ENCODE results near the gene TIMM22.

TIMM22 gene

DNA sequence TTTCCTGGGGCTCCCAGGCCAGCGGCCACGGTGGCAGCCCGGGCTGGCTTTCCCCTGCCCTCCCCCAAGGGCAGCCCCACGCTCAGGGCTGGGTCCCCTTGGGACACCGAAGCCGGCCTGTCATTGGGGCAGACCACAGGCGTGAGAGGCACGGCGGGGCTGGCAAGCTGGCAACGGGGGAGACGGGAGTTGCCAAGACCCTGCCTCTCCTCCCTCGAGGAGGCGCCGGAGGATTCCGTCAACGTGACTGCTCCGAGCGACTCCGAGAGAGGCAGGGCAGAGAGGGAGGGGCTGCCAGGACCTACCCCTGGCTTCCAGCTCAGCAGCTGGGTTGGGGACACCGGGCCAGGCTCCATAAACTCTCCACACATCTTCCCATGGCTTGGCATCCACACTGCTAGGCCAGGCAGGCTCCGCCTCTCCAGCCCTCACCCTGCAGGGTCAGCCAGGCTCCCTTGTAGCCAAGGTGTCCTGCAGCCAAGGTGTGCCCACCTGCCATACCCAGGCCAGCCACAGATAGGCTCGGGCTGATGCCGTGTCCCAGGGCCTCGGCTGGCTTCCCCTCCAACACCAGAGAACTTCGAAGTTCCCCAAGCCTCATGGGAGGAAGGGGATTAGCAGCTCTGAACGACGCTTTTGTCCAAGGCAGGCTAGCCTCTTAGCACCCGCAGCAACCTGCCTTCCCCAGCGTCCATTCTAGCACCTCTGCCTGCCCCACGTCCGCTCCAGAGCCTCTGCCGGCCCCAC, 25.5 kb downstream of the TIMM22 start:
- no peak for DNase-seq (ENCODE audit: low read depth in 2 of 2)

- DNase-seq (ENCODE audit: low read depth in 2 of 2): no peak
Observed at GRCh38 chr17:1024076-1024475, 27.1 kb downstream of the TIMM22 start.

- DNase-seq (ENCODE audit: low read depth in 2 of 2): no peak
Observed at GRCh38 chr17:1025733-1026598, 29.0 kb downstream of the TIMM22 start.

GRCh38 chr17:1026599-1026975, 29.7 kb downstream of the TIMM22 start:
- no peak for DNase-seq (ENCODE audit: low read depth in 2 of 2)

GRCh38 chr17:1027044-1027443, 30.1 kb downstream of the TIMM22 start:
- DNase-seq (ENCODE audit: low read depth in 2 of 2): no peak

GRCh38 chr17:1029196-1029921, 32.4 kb downstream of the TIMM22 start:
- no peak for DNase-seq (ENCODE audit: low read depth in 2 of 2)

GRCh38 chr17:1029922-1030644, 33.2 kb downstream of the TIMM22 start:
- DNase-seq (ENCODE audit: low read depth in 2 of 2): no peak

DNA sequence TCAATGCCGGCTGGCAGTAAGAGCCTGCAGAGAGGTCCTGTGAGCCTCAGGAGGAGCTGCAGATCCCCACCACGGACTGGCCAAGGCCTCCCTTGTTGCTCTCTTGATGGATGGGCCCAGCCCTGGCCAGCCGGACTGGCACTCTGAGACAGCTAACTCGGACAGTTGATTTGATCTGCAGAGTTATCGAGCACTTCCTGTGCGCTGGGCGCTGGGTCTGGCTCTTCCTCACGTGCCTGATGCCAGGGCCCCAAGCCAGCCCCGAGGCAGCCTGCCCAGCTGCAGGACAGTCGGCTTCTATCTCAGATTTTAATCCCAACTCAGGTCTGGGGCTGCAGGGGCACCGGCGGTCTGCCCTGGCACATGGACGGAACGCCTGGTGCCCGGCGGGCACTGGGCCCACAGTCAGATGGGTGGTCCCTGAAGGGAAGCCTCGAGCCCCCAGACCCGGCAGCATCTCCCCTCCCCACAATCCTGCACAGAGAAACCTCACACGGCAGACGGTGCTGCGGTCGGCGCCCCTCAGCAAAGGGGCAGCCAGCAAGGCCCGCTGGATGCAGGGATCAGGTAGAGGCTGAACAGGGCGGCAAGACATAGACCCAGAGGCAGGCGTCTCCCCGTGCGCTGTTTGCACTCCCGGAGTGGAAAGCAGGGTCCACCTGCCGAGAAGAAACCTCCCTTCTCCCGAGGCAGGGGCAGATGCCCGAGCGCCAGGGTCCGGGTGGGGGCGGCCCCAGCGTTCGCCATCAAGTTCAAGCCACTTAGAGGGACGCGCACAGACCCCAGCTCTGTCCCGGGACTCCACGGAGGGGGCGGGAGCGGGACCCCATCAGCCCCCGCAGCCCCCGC, 34.0 kb downstream of the TIMM22 start:
- DNase-seq (ENCODE audit: low read depth in 2 of 2): no peak

DNA sequence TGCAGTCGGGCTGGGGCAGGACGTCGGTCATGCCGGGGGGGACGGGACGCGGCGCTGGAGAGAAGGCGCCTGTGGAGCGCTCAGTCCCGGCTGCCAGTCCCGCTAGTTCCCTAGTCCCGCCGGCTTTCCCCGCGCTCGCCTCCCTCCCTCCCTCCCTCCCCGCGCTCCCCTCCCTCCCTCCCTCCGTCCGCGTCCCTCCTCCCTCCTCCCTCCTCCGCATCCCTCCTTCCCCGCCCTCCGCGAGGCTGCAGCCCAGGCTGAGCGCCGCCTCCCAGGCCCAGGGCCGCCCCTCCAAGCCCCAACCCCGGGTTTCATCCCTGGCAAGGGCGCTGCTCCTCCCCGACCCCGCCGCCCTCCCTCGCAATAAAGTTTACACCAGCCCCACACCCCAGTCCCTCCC, 34.8 kb downstream of the TIMM22 start:
- DNase-seq (ENCODE audit: low read depth in 2 of 2): no peak

- DNase-seq (ENCODE audit: low read depth in 2 of 2): no peak
Observed at GRCh38 chr17:1032391-1032790, 35.5 kb downstream of the TIMM22 start.

GRCh38 chr17:1033503-1033902, 36.6 kb downstream of the TIMM22 start:
- no peak for DNase-seq (ENCODE audit: low read depth in 2 of 2)

GRCh38 chr17:1034652-1035210, 37.8 kb downstream of the TIMM22 start:
- no peak for DNase-seq (ENCODE audit: low read depth in 2 of 2)

DNA sequence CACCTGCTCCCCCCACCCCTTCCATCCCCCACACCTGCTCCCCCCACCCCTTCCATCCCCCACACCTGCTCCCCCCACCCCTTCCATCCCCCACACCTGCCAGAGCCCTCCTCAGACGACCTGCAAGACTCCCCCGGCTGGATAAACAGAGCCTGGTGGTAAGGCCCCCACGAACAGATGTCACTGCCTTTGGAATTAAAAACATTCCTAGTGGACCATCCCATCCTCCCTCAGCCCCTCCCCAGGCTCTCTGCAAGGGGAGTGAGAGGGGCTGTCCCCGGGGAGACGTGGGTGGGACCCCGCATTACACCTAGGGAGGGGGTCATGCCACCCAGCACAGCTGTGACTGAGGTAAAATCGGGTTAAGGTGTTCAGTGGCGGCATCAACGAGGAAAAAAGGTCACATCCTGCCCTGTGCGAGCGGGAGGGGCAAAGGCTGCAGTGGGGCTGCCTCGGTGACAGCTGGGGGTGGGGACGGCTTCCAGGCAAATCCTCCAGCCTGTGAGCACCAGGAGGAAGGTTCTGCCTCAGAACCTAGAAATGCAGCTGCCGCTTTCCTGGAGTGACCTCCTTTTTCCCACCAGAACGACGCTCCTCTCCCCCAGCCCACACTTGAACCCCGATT, 38.7 kb downstream of the TIMM22 start:
- DNase-seq (ENCODE audit: low read depth in 2 of 2): no peak

DNA sequence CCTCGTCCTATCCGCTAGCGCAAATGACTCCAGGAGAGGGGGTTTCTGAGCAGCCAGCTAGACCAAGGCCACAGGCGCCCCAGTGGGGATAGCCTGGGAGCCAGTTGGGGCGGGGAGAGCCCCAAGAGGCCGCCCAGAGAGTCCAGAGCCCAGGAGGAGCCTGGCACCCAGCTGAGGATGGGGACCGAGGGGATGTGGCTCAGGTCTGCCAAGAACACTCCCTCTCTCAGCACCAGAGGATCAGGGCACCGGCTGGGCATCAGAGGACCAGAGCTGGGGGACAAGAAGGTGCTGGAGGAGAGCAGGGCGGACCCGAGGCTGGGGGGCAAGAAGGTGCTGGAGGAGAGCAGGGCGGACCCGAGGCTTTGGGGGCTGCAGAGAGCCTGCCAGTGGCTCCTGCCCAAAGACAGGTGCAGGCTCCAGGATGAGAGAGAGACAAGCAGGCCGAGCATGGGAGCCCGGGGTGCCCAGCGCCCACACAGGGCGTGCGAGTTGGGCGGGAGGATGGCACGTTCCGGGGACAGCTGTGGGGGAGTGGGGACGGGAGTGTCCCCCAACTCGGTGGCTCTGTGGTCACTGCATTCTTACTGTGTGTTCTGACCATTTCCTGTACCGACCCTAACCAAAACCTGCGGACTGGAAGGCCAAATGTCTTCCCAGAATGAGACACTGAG, 39.4 kb downstream of the TIMM22 start:
- no peak for DNase-seq (ENCODE audit: low read depth in 2 of 2)

DNA sequence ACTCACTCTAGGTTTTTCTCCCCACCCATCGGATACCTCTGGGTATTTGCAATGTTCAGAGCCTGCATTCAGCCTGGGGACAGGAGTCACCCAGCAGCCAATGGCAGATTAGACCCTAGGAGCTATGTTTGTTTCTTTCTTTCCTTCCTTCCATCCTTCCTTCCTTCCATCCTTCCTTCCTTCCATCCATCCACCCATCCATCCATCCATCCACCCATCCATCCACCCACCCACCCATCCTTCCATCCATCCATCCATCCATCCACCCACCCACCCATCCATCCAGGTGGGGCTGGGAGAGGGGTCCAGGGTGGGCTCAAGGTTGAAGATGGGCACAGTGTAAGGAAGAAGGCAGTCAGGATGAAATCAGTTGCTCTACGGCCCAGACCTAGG, 39.9 kb downstream of the TIMM22 start:
- no peak for DNase-seq (ENCODE audit: low read depth in 2 of 2)

GRCh38 chr17:1037238-1037879, 40.4 kb downstream of the TIMM22 start:
- DNase-seq (ENCODE audit: low read depth in 2 of 2): no peak

DNA sequence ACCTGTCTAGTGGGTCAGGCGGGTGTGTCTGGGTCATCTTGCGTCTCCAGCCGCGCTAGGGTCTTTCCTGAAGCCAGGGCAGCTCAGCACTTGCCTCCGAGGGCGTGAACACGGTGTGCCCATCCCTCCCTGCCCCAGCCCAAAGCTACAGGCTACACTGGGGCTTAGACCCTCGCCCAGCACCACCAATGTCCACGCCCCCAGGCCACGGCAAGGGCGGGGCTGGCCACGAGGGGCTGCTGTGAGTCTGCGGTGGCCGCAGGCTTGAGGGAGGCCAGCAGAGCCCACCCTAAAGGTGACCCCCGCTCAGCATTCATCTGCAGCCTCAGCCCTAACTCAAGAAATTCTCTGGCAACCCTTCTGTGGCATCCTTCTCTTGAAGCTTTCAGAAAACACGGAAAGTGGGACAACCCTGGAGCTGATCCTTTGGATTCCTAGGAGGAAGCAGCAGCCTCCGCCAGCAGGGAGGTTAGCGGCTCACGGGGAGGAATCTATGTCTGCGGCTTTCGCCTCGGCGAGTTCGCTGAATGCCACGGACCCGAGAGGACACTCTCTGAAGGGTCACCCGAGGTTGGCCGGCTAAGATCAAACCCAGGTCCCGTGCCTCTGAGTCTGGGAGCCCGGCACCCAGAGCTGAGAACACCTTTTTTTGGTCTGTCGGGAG, 41.7 kb downstream of the TIMM22 start:
- DNase-seq (ENCODE audit: low read depth in 2 of 2): no peak

- DNase-seq (ENCODE audit: low read depth in 2 of 2): no peak
Observed at GRCh38 chr17:1039123-1039507, 42.2 kb downstream of the TIMM22 start.

Data from stimulated activated CD8-positive, alpha-beta memory T cell treated with anti-CD3 and anti-CD28 coated beads, Interleukin-7, amount 100 ng/mL, for 4 hours (primary cell).